Frontal cortex (tissue), 4 donors: ENCODE data around the gene RASA3. TPM values are rescaled to one million over a fixed set of nuclear protein-coding genes. Genes with fewer than 3 reads are reported as not detected.
"Not testable (repeated sequence)": the region's sequence is repeated elsewhere in the genome, so short reads cannot be mapped to it uniquely, and the experiment has no call there.

Experiments used
- DNase-seq, 2 donors: peaks; one replicate each; pipeline ENCODE4 v3.0.0; 2012; ENCODE audit warnings: low spot score in 2 of 2
- FAIRE-seq: peaks from 2 replicates; lab custom pipeline; 2012; peaks lifted over from hg19 to GRCh38; lab: Jason Lieb, UNC
- total RNA-seq: library from RNA; depleted of rRNA; stranded (reverse); fragments of >200 nt; gene quantifications from one replicate; pipeline ENCODE4 v1.2.3, GENCODE V29; 2014
- donor health status: control.
- donor health status: control.
- donor health status: control.

Gene RASA3
- total RNA-seq, 1 donor from 2014 or later, result 12.6 TPM

DNA sequence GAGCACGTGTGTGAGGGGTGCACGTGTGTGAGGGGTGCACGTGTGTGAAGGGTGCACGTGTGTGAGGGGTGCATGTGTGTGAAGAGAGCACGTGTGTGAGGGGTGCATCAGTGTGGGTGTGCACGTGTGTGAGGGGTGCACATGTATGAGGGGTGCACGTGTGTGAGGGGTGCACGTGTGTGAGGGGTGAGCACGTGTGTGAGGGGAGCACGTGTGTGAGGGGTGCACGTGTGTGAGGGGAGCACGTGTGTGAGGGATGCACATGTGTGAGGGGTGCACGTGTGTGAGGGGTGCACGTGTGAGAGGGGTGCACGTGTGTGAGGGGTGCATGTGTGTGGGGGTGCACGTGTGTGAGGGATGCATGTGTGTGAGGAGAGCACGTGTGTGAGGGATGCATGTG is 15.7 kb downstream of the RASA3 start:
- no peak for FAIRE-seq
- DNase-seq, result no peak

DNA sequence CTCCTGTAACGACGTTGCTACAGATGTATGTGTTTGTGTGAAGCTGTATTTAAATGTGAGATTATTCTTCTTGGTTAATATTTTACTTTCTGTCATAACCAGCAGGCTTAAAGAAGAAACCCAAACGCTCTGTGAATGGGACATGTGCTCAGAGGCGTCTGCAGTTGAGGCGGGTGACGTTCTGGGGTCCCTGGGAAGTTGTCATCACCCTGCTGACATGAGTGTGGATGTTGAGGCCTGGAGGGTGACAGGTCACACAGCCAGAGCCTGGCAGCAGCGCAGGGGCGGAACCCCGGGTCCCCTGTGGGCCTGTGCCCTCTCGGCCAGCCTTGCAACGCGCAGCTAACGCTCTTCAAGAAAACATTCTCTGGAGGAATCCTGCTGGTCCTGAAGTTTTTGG is 16.6 kb downstream of the RASA3 start:
- no peak for FAIRE-seq
- DNase-seq, result no peak

DNA sequence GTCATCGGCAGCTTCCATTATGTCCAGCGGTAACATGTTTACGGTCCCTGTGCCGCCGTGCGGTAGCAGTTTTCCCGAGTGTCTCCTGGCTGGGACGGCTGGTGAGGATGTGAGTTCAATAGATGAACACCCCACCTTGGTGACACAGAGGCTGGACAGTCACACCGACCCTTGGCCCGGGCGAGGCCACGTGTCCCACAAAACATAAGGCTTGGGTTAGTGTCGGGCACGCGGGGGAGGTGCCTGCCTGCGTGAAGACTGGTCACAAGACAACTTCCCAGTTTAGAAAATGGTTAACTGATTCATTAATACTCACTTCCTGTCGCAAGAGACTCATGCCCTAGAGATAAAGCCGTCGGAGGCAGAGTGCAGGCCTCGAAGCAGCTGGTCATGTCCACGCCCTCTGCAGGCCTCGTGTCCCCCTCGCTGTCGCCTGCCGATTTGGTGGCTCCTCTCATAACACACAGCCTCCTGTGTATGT is 17.2 kb downstream of the RASA3 start:
- no peak for DNase-seq
- no peak for FAIRE-seq

DNA sequence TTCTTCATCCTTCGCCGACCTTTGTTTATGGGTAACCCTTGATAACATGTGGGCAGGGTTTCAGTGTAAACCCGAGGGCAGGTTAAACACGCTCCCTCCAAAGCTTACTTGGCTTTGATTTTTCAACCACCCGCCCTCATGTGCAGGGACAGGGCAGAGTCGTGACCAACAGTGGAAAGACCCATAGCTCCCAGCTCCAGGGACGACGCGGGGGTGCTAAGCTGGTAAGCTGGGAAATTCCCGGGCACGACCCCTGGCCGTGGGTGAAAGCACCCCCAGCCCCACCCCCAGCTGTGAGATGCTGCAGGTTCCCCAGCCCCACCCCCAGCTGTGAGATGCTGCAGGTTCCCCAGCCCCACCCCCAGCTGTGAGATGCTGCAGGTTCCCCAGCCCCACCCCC is 17.8 kb downstream of the RASA3 start:
- not testable (repeated sequence) for DNase-seq, FAIRE-seq

DNA sequence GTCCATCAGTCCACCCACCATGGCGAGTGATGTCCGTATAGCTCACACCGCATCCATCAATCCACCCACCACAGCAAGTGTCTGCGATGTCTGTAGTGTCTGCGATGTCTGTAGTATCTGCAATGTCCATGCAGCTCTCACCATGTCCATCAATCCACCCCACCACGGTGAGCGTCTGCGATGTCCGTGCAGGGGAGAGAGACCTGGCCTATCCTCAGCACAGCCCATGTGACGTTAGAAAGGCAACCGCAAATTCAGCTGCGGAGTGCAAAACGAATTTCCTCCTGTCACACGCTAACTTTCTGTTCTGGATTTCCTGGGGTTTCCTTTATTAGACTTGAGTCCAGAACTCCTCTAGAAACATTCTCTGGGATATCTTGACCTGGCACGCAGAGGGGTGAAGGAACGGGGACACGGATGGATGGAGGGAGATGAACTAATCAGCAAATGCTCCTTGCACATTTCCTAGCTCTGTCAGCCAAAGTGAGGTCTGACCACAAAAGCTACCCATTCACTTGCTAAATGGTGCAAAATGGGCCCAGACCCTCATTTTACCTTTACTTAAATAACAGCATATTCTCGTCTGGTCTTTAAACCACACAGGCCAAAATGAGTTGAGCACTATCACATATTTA is 18.3 kb downstream of the RASA3 start:
- DNase-seq, result no peak
- FAIRE-seq, result no peak

DNA sequence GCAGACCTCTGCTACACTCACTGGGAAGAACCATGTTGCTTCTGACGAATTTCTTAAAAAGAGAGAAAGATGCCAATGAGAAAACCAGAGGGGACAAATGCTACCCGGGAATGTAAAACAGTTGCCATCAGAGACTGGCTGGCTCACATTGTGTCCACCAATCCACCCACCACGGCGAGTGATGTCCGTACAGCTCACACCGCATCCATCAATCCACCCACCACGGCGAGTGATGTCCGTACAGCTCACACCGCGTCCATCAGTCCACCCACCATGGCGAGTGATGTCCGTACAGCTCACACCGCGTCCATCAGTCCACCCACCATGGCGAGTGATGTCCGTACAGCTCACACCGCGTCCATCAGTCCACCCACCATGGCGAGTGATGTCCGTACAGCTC is 19.0 kb downstream of the RASA3 start:
- not testable (repeated sequence) for DNase-seq, FAIRE-seq

DNA sequence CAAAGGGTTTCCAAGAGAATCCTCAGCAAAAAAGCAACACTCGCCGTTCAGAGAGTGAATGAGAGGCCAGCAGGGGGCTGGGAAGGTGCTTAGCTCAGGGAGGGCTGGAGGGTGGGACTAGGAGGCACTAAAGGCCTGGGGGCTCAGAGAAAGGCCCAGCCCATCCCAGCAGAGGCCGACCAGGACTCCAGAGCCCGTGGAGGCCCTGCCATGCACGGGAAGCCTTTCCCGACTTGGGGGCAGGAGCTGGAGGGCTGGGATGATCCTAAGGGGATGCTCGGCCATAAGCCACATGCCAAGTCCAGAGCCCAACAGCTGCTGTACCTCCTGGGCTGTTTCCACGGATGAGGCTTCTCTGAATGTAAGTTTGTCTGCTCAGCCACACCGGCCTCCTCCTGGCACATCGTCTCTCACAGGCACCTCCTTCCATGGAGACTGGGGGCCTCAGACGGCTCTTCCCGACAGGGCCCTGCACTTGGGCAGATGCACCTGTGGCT is 19.5 kb downstream of the RASA3 start:
- no peak for FAIRE-seq
- no peak for DNase-seq

DNA sequence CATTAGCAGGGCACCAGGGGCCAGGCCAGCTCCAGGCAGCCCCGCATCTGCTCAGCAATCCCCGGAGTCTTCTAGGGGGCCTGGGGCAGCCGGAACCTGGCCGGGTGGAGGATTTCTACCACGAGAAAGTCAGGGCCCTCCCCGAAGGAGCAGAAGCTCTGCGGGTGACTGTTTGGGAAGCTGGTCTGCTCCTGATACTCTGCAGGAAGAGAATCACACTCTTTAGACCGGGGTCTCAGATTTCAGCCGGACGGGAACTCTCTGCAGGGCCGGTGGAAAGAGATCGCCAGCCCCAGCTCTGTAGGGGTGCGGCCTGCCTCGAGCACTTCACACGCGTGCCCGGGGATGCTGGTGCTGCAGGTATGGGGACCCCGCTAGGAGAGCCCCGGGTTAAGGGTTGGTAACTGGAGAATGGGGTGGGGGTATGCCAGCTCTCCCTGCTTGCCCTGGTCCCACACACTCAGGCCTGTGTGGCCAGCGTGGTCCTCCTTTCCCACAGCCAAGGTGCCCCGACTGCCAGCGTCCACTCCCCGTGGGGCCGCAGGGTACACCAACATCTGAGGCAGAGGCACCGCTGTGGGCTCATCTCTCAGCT is 20.1 kb downstream of the RASA3 start:
- FAIRE-seq (no peak), DNase-seq (no peak)

DNA sequence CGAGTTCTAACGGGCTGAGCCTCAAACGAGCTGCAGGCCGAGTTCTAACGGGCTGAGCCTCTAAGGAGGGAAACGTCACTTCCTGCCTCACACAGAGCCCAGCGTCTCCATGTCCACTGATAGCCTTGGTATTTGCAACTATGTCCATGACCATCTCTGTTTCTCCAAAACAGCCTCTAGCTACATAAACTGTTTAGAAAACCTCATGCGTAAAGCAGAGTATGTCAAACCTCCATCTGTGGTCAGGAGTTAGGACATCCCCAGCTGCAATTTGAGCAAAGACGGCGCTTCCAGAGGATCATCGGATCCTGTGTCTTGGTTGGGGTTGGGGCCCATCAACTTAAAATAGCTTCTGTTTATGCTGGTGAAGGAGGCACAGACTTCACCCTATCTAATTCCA is 20.8 kb downstream of the RASA3 start:
- DNase-seq (no peak), FAIRE-seq (no peak)

DNA sequence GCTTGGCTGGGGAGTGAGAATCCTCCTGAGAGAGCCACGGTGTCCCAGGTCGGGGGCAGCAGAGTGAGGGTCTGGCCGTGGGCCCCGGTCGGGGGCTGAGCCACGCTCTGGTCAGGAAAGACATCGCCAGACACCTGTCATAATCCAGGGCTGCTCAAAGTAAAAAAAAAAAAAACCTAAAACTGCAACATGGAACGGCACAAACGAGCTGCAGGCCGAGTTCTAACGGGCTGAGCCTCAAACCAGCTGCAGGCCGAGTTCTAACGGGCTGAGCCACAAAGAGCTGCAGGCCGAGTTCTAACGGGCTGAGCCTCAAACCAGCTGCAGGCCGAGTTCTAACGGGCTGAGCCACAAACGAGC is 21.6 kb downstream of the RASA3 start:
- not testable (repeated sequence) for FAIRE-seq, DNase-seq

DNA sequence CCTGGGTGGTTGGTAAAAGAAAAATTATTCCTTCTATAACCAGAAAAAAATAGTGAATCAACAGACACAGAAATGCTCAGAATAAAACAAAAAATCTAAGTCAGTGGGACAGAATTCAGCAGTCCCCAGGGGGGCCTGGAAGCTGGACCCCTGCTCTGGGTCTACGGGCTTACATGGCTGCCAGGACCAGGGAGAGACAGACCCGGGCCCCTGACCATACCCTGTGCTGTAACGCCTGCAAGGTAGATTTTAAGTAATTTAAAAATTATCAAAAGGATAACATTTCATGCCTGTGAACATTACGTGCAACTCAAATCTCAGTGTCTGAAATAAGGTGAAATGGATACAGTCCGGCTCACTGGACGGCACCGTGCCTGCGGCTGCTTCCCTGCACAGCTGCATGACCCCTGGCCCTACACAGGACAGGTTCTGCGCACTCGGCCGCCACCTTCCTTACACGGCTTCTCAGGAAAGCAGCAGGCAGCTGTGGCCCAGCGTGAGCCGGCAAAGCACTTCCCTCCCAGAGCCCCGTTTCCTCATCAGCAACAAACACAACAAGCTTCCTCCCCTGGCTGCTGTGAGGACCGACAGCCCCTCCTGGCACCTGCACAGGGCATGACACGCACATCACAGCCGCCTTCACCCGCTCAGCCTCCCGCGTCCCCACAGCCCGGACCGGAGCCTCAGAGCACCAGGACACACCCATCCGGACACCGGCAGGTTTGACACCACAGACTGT is 22.2 kb downstream of the RASA3 start:
- no peak for FAIRE-seq

DNA sequence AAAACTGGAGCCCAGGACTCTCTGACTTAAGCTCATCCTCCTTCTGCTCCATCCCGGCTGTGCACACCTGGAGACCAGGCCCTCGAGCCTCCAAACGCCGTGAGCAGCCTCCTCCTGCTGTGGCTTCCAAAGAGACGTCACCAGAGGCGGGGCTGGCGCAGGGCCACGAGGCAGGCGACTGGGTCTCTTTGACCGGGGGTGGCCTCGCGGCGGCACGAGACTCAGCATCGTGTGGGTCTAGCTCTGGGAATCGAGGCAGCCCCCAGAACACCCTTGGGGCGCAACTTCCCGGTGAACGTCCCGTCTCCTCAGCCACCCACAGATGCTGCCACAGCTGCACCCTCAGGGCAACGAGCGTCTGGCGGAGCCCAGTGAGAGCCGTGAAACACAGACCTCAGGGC is 22.8 kb downstream of the RASA3 start:
- DNase-seq, result no peak

More for the DNA sequence above, 22.2 kb downstream of the RASA3 start:
- DNase-seq, result no peak

DNA sequence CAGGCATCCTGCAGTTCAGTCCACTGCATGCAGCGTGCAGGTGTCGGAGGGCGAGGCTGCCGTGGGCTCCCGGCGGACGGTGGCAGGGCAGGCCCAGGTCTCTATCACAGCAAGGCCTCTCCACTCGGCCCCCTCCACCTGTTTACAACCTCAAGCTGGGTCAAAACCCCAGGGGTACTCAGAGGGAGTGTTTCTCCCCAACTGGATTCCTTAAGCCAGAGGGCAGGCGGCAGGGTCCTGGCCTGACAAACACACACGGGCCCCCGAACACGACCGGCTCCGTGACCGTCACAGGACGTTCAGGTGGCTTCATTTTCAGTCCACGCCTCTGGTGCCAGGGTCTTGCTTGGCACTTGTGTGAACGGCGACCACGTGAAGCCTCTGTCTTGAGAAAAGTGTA is 23.5 kb downstream of the RASA3 start:
- FAIRE-seq (no peak), DNase-seq (no peak)

More for the DNA sequence above, 22.8 kb downstream of the RASA3 start:
- FAIRE-seq, result no peak

DNA sequence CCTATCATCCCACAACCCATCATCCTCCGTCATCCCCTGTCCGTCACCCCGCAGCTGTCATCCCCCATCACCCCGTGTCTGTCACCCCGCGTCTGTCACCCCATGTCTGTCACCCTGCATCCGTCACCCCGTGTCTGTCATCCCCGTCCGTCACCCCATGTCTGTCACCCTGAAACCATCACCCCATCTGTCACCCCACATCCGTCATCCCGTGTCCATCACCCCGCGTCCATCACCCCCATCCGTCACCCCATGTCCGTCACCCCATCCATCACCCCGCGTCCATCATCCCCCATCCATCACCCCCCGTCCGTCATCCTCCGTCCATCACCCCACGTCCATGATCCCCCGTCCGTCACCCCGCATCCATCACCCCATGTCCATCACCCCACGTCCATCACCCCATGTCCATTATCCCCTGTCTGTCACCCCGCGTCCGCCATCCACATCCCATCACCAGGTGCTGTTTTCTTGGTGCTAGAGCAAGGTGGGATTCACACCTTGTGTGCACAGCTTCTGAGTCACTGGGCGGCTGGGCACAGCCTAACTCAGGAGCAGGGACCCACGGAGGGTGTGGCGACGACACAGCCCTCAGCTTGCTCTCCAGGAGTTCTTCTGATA is 24.2 kb downstream of the RASA3 start:
- DNase-seq (no peak), FAIRE-seq (no peak)

DNA sequence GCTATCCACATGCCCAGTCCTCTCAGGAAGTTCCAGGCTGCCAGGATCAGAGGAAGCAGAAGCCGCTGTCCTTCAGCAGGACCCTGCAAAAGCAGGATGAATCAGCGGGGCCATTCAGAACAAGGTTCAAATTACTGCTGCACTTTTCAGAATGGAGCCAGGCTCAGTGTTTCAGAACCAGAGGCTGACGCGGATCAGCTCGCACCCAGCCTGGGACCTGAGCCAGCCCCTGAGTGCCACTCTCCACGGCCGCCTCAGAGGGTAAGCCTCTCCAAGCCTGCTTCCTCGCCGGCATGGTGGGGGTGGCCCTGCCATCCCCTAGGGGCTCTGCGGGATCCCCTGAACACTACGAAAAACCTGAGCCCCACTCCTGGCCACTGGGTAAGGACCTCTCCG is 24.7 kb downstream of the RASA3 start:
- FAIRE-seq, result no peak

DNA sequence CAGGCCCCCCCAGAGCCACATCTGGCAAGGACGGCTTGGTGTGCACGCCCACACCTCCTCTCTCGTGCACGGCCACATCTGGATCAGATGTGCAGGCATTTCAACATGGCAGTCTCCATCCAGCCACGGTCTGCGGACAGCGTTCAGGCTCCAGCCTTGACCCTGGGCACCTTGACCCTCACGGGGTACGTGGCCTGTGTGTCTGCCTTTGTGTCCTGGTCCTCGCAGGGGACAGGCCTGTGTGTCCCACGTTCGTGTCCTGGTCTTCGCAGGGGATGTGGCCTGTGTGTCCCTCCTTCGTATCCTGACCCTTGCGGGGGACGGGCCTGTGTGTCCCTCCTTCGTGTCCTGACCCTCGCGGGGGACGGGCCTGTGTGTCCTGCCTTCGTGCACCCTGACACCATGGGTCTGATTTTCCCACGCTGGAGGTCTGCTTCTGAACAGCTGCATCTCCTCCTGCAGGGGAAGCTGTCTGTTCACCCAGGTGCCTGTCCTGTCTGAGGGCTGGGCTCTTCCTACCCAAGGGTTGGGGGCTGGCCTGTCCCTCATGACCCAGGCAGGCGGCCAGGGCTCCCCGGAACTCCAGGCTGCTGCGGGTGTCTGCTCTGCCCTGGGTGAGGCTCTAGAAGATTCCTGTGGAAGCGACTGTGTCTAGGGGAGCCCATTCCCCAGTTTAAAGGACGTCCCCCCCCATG is 25.3 kb downstream of the RASA3 start:
- DNase-seq (no peak), FAIRE-seq (no peak)

More for the DNA sequence above, 24.7 kb downstream of the RASA3 start:
- no peak for DNase-seq

DNA sequence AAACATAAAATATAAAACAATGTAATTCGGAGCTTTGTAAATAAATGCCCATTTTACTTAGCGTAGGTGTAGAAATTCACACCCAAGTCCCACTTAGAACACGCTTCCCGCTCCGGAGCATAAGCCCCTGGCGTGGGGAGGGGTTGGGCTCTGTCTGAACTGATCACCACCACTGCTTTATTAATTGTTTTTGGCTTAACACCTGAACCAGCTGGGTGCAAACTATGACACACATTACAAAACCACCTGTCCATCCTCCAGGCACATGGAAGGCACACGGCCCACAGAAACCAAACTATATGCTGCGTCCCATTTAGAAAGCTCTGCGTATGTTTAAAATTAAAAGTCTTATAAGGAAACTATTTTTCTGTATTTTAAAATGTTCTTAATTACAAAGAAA is 25.9 kb downstream of the RASA3 start:
- no peak for DNase-seq
- no peak for FAIRE-seq

DNA sequence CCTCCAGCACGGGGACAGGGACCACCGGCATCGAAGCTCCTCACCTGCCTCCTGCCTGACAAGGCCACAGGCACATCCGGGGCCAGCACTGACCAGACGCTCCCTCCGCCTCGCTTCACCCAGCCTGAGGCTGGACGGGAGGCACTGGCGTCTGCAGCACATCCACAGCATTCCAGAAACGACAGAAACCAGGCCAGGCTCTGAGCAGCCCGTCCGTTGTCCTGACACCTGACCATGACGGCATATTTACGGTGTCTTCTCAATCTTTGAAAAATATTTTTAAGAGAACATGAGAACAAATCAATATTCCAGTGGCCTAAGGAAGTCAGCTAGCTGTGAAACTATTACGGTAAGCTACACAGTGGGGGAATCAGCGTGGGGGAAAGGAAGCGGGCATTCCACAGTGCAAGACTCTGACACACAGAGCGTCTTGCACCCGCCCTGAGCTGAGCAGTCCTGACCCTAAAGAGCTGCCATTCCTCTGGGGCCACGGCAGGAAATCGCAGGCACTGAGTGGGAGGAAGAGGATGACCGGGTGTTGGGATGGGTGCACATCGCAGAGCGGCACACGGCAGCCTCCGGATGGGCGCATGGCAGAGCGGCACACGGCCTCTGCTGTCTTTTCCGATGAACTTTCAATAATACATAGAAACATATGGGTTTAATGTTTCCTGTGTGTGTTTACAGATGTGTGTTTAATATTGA is 26.8 kb downstream of the RASA3 start:
- no peak for DNase-seq
- no peak for FAIRE-seq
